ENCODE results near the gene TNS3. TPM values are rescaled to one million over a fixed set of nuclear protein-coding genes. Genes with fewer than 3 reads are reported as not detected.
"Not testable (repeated sequence)": the region's sequence is repeated elsewhere in the genome, so short reads cannot be mapped to it uniquely, and the experiment has no call there.

TNS3 gene
- total and polyA plus RNA-seq, 4 experiments from 2014 or later, result 0.11 to 3.2 (median 1.3) TPM; not detected in 1

- Mint-ChIP-seq H3K9me3 (no peaks in the 10 kb centered on the region), H3K27me3 (peaks cover 0 to 1% of the 10 kb centered on the region in 2 donors), H3K27ac (no peak overlapping the region), H3K36me3 (no peaks in the 10 kb centered on the region), H3K4me3 (no peak overlapping the region), H3K4me1 (no peaks in the 10 kb centered on the region)
- DNase-seq, result no peak
- no peaks in the 10 kb centered on the region for H3K4me1 ChIP-seq (ENCODE audit: insufficient read depth, low read length)
- no peak overlapping the region for H3K27ac ChIP-seq (ENCODE audit: low read depth, low read length)
- ChIA-PET CTCF (ENCODE audit: partially characterized antibody) (no interaction called here), POLR2A (ENCODE audit: partially characterized antibody) (no interaction called here)
- H3K4me3 ChIP-seq (ENCODE audit: low read length in 2 of 2), result no peak overlapping the region
- intact Hi-C loops (cut with micrococcal nuclease), result no loop called here
- no peaks in the 10 kb centered on the region for H3K36me3 ChIP-seq (ENCODE audit: insufficient read depth, low read length)
- no peaks in the 10 kb centered on the region for H3K9me3 ChIP-seq (ENCODE audit: control insufficient read depth in 1 of 2, low read length in 2 of 2)
- no peaks in the 10 kb centered on the region for H3K27me3 ChIP-seq (ENCODE audit: insufficient read depth, low read length)
Measured at GRCh38 chr7:47610506-47611044, 28.7 kb upstream of the TNS3 start.

DNA sequence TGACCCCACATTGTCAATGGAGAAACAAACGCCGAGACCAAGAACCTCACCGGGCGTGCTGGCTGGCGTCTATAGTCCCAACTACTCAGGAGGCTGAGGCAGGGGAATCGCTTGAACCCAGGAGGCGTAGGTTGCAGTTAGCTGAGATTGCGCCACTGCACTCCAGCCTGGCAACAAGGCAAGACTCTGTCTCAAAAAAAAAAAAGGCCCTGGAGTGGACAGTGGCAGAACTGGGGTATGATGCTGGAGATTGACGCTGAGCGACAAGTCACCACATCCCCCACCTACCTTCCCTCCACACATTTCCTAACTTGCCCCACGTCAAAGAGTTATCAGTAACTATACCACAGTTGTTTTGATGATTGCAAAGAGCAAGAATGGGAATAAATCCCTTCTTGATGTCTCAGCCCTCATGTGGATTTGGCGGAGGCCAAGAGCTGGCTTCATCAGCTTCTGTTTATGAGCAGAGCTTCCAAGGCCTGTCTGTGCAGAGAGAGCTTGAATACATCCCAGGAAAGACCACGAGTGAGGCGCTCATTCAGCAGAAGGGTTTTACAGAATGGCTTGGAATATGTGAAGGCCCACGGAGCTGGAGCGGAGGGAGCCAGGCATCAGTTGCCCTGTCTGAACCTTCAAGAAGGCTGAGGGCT lies 28.0 kb upstream of the TNS3 start:
- no peak for DNase-seq
- Histone ChIP-seq H3K4me3 (ENCODE audit: low read length in 2 of 2) (no peak overlapping the region), H3K9me3 (ENCODE audit: control insufficient read depth in 1 of 2, low read length in 2 of 2) (no peaks in the 10 kb centered on the region), H3K36me3 (ENCODE audit: insufficient read depth, low read length) (no peaks in the 10 kb centered on the region), H3K27me3 (ENCODE audit: insufficient read depth, low read length) (no peaks in the 10 kb centered on the region), H3K27ac (ENCODE audit: low read depth, low read length) (no peak overlapping the region), H3K4me1 (ENCODE audit: insufficient read depth, low read length) (no peaks in the 10 kb centered on the region)
- Mint-ChIP-seq H3K27ac (no peak overlapping the region), H3K9me3 (peaks cover 0 to 2% (median 0%) of the 10 kb centered on the region in 8 donors), H3K4me1 (no peaks in the 10 kb centered on the region), H3K36me3 (no peaks in the 10 kb centered on the region), H3K4me3 (no peak overlapping the region), H3K27me3 (peaks cover 0 to 1% of the 10 kb centered on the region in 2 donors)
- ChIA-PET POLR2A (ENCODE audit: partially characterized antibody) (no interaction called here), CTCF (ENCODE audit: partially characterized antibody) (no interaction called here)
- intact Hi-C loops (cut with micrococcal nuclease), result no loop called here

- H3K27me3 ChIP-seq (ENCODE audit: insufficient read depth, low read length); POLR2A ChIA-PET (ENCODE audit: partially characterized antibody); H3K4me1 ChIP-seq (ENCODE audit: insufficient read depth, low read length); H3K27me3 Mint-ChIP-seq; H3K9me3 Mint-ChIP-seq; intact Hi-C loops (cut with micrococcal nuclease); CTCF ChIA-PET (ENCODE audit: partially characterized antibody); H3K27ac Mint-ChIP-seq; H3K36me3 ChIP-seq (ENCODE audit: insufficient read depth, low read length); H3K4me1 Mint-ChIP-seq; H3K36me3 Mint-ChIP-seq; H3K9me3 ChIP-seq (ENCODE audit: control insufficient read depth in 1 of 2, low read length in 2 of 2); H3K4me3 Mint-ChIP-seq; DNase-seq; H3K27ac ChIP-seq (ENCODE audit: low read depth, low read length); H3K4me3 ChIP-seq (ENCODE audit: low read length in 2 of 2): not testable (repeated sequence)
Measured at GRCh38 chr7:47606593-47607046, 24.7 kb upstream of the TNS3 start.

DNA sequence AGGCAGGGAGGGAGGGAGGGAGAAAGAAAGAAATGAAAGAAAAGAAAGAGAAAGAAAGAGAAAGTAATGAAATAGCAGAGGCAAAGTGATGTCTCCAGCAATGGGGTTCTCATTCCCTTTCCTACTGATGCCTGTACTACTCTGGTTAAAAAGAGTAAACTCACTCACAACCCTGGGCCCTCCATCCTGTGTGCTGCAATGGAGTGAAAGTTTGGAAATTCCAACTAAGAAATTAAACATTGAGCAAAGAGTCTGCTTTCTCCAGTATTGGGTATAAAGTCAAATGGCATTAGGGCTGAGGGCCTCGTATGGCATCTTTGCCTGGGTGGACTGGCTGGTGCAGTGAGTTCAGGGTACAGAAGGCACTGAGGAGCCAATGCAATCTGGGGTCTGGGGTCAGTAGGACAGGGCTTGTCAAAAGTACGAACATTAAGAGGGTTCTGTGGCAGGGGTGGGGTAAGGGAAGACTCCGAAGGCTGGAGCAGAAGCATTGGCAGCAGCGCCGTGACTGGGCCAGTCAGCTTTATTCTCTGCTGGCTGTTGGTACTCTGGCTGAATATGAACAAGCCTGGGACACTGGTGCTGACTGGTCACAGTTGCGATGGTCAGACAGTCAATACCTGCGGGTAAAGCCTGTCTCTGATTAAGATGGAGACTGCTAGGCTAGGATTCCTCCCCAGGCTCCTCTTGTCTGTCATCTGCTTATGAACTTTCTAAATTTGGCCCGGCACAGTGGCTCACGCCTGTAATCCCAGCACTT lies 24.1 kb upstream of the TNS3 start:
- H3K36me3 Mint-ChIP-seq, result no peaks in the 10 kb centered on the region
- intact Hi-C loops (cut with micrococcal nuclease), result no loop called here
- ChIA-PET CTCF (ENCODE audit: partially characterized antibody) (no interaction called here), POLR2A (ENCODE audit: partially characterized antibody) (no interaction called here)
- DNase-seq, result no peak
- H3K36me3 ChIP-seq (ENCODE audit: insufficient read depth, low read length), result no peaks in the 10 kb centered on the region
- no peaks in the 10 kb centered on the region for H3K4me1 Mint-ChIP-seq
- H3K27me3 ChIP-seq (ENCODE audit: insufficient read depth, low read length), result no peaks in the 10 kb centered on the region
- H3K27ac Mint-ChIP-seq, result no peak overlapping the region
- no peak overlapping the region for H3K4me3 ChIP-seq (ENCODE audit: low read length in 2 of 2)
- peaks cover 0 to 3% (median 0%) of the 10 kb centered on the region in 8 donors for H3K9me3 Mint-ChIP-seq
- H3K9me3 ChIP-seq (ENCODE audit: control insufficient read depth in 1 of 2, low read length in 2 of 2), result no peaks in the 10 kb centered on the region
- H3K27ac ChIP-seq (ENCODE audit: low read depth, low read length), result no peak overlapping the region
- H3K4me1 ChIP-seq (ENCODE audit: insufficient read depth, low read length), result no peaks in the 10 kb centered on the region
- H3K27me3 Mint-ChIP-seq, result no peaks in the 10 kb centered on the region
- H3K4me3 Mint-ChIP-seq, result no peak overlapping the region

- no peaks in the 10 kb centered on the region for H3K27me3 Mint-ChIP-seq
- H3K9me3 Mint-ChIP-seq, result peaks cover 0 to 6% (median 2%) of the 10 kb centered on the region in 8 donors
- no peak overlapping the region for H3K4me3 ChIP-seq (ENCODE audit: low read length in 2 of 2)
- ChIA-PET CTCF (ENCODE audit: partially characterized antibody) (no interaction called here), POLR2A (ENCODE audit: partially characterized antibody) (no interaction called here)
- no peaks in the 10 kb centered on the region for H3K4me1 Mint-ChIP-seq
- no peaks in the 10 kb centered on the region for H3K36me3 Mint-ChIP-seq
- no peak overlapping the region for H3K4me3 Mint-ChIP-seq
- no peaks in the 10 kb centered on the region for H3K36me3 ChIP-seq (ENCODE audit: insufficient read depth, low read length)
- no peaks in the 10 kb centered on the region for H3K4me1 ChIP-seq (ENCODE audit: insufficient read depth, low read length)
- DNase-seq, result no peak
- H3K9me3 ChIP-seq (ENCODE audit: control insufficient read depth in 1 of 2, low read length in 2 of 2), result no peaks in the 10 kb centered on the region
- no peaks in the 10 kb centered on the region for H3K27me3 ChIP-seq (ENCODE audit: insufficient read depth, low read length)
- no peak overlapping the region for H3K27ac ChIP-seq (ENCODE audit: low read depth, low read length)
- intact Hi-C loops (cut with micrococcal nuclease), result no loop called here
- no peak overlapping the region for H3K27ac Mint-ChIP-seq
Measured at GRCh38 chr7:47604496-47604890, 22.6 kb upstream of the TNS3 start.

- intact Hi-C loops (cut with micrococcal nuclease); POLR2A ChIA-PET (ENCODE audit: partially characterized antibody); H3K9me3 Mint-ChIP-seq; H3K4me1 Mint-ChIP-seq; H3K27me3 ChIP-seq (ENCODE audit: insufficient read depth, low read length); H3K36me3 ChIP-seq (ENCODE audit: insufficient read depth, low read length); H3K27me3 Mint-ChIP-seq; H3K4me1 ChIP-seq (ENCODE audit: insufficient read depth, low read length); H3K27ac ChIP-seq (ENCODE audit: low read depth, low read length); H3K27ac Mint-ChIP-seq; H3K36me3 Mint-ChIP-seq; H3K4me3 Mint-ChIP-seq; DNase-seq; H3K4me3 ChIP-seq (ENCODE audit: low read length in 2 of 2); CTCF ChIA-PET (ENCODE audit: partially characterized antibody); H3K9me3 ChIP-seq (ENCODE audit: control insufficient read depth in 1 of 2, low read length in 2 of 2): not testable (repeated sequence)
Measured at GRCh38 chr7:47603514-47604255, 21.8 kb upstream of the TNS3 start.

- Mint-ChIP-seq H3K4me1 (no peaks in the 10 kb centered on the region), H3K9me3 (peaks cover 0 to 19% (median 9%) of the 10 kb centered on the region in 8 donors), H3K27ac (no peak overlapping the region), H3K36me3 (no peaks in the 10 kb centered on the region), H3K27me3 (no peaks in the 10 kb centered on the region), H3K4me3 (no peak overlapping the region)
- Histone ChIP-seq H3K36me3 (ENCODE audit: insufficient read depth, low read length) (no peaks in the 10 kb centered on the region), H3K4me3 (ENCODE audit: low read length in 2 of 2) (no peak overlapping the region), H3K4me1 (ENCODE audit: insufficient read depth, low read length) (no peaks in the 10 kb centered on the region), H3K9me3 (ENCODE audit: control insufficient read depth in 1 of 2, low read length in 2 of 2) (no peaks in the 10 kb centered on the region), H3K27me3 (ENCODE audit: insufficient read depth, low read length) (no peaks in the 10 kb centered on the region), H3K27ac (ENCODE audit: low read depth, low read length) (no peak overlapping the region)
- no peak for DNase-seq
- intact Hi-C loops (cut with micrococcal nuclease), result no loop called here
- CTCF ChIA-PET (ENCODE audit: partially characterized antibody), result no interaction called here
- POLR2A ChIA-PET (ENCODE audit: partially characterized antibody), result no interaction called here
Measured at GRCh38 chr7:47602272-47603004, 20.5 kb upstream of the TNS3 start.

Measured in CD4-positive, alpha-beta memory T cell (primary cell).